ENCODE measurements around the gene AGPAT1.

DNA sequence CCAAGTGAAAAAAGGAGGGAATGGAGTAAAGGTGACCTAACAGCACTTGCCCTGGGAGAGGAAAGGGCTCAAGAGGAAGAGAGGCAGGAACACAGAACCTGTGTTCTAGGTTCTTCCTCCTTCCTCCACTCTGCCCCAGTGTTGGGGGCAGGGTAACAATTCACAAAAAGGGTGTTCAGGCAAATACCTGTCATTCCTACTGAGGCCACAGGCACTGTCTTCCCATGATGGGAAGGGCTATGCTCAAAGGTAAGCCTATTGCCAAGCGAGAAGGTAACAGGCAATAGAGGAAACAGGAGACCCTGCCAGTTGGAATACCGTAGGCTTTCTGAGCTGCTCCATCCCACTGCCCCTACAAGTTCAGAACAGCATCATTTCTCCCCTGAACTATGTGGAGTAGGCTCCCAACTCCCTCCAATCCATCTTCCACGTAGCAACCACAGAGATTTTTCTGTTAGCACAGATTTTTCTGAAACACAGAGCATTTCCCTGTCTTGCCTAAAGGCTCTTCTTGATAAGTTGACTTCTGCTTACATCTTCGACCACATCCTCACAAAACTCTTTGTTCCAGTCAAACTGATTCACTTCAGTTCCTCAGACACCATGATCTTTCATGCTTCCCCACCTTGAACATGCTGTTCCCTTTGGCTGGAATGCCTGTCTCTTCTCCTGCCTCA lies 2.7 kb downstream of the AGPAT1 start:
- TF ChIP-seq, protein P1, sequence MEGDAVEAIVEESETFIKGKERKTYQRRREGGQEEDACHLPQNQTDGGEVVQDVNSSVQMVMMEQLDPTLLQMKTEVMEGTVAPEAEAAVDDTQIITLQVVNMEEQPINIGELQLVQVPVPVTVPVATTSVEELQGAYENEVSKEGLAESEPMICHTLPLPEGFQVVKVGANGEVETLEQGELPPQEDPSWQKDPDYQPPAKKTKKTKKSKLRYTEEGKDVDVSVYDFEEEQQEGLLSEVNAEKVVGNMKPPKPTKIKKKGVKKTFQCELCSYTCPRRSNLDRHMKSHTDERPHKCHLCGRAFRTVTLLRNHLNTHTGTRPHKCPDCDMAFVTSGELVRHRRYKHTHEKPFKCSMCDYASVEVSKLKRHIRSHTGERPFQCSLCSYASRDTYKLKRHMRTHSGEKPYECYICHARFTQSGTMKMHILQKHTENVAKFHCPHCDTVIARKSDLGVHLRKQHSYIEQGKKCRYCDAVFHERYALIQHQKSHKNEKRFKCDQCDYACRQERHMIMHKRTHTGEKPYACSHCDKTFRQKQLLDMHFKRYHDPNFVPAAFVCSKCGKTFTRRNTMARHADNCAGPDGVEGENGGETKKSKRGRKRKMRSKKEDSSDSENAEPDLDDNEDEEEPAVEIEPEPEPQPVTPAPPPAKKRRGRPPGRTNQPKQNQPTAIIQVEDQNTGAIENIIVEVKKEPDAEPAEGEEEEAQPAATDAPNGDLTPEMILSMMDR (IDR thresholded peaks at IDR 0.05): no peak
- TF ChIP-seq ZFX (IDR thresholded peaks at IDR 0.05; ENCODE audit: borderline replicate concordance): no peak

Measured in 22Rv1 (cell line).